ENCODE measurements around the gene CCR6.

Gene CCR6

DNA sequence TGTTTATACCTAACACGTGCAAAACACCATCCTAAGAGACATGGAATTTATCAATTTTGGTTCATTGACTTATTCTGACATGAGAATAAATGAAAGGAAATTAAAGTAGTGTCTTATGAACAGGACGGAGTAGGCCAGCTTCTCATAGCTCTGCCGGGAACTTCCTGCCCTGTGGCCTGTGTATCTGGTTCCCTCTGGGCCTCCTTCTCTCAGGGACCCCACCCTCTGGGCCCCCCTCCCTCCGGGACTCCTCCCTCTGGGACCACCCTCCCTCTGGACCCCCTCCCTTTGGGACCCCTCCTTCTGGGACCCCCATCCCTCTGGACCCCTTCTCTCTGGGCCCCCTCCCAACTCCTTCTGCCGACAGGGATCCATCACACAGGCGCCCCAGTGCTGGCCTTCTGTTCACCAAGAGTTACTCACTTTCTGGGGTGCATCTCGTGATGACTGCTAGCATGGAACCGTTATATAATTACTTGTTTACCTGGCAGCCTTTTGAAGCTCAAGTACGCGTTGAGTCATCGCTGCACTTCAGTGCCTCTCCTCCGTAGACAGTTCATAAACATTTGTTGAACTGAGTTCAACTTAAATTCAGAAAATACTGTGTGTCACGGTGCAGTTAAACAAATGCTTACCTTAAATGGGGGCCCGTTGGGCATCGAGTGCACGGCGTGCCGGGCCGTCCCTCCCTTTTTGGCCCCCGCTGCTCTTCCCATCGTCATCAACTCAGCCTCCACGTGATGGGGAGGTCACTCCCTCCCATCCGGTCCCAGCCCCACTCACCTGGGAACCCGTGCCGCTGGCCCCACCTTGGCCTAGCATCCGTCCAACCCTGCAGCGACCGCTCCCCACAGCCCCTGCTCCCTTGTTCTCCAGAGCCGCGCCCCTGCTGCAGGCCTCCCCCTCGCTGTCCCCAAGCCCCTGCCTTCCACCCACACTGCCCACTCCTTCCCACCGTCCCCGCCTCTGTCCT lies 8.1 kb downstream of the CCR6 start:
- in situ Hi-C loops (cut with HindIII; ENCODE audit: low sequenced_read_pairs): no loop called here
- DNase-seq (ENCODE audit: low read depth, low spot score): no peak
- H3K4me3 ChIP-seq (ENCODE audit: low read depth, low read length): no peak overlapping the region
- TF ChIP-seq, protein P1, sequence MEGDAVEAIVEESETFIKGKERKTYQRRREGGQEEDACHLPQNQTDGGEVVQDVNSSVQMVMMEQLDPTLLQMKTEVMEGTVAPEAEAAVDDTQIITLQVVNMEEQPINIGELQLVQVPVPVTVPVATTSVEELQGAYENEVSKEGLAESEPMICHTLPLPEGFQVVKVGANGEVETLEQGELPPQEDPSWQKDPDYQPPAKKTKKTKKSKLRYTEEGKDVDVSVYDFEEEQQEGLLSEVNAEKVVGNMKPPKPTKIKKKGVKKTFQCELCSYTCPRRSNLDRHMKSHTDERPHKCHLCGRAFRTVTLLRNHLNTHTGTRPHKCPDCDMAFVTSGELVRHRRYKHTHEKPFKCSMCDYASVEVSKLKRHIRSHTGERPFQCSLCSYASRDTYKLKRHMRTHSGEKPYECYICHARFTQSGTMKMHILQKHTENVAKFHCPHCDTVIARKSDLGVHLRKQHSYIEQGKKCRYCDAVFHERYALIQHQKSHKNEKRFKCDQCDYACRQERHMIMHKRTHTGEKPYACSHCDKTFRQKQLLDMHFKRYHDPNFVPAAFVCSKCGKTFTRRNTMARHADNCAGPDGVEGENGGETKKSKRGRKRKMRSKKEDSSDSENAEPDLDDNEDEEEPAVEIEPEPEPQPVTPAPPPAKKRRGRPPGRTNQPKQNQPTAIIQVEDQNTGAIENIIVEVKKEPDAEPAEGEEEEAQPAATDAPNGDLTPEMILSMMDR (IDR thresholded peaks at IDR 0.05; ENCODE audit: low read depth, low read length): no peak

DNA sequence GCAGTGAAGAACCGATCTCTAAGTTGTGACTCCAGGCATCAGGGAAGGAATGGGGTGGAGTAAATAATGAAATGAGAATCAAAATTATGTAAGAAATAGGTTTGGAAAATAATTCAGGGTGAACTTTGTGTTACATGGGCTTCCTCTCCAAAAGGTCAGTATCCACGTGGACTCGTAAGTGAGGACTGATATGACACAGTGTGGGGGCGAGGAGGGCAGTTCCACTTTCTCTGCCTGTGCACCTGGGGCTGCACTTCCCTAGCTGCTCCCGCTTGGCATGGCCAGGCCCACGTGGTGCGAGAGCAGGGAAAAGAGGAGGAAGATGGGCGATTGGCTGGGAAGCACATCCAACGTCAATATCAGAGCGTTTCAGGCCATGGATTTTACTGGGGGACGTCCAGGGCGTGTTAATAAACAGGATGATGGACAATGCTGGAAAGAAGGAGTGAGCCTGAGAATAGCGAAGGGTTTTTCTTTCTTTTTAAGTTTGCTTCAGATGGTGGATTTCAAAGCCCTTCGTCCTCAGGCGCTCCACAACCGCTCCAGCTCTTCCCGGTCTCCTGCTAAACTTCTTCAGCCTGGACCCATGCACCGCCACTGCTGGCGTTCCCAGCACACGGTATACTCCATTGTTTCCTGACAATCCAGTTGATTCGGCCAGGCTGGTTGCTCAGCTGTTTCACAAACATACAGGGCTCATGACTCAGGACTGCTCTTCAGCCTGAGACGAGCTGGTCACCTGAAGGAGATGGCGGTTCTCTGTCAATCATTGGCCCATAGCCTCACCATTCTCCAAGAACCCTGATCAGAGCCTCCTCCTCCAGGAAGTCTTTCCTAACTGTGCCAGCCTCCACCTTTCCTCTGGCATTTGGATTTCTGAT lies 11.8 kb downstream of the CCR6 start:
- TF ChIP-seq, protein P1 (IDR thresholded peaks at IDR 0.05; ENCODE audit: low read depth, low read length): no peak
- DNase-seq (ENCODE audit: low read depth, low spot score): no peak
- in situ Hi-C loops (cut with HindIII; ENCODE audit: low sequenced_read_pairs): no loop called here
- H3K4me3 ChIP-seq (ENCODE audit: low read depth, low read length): no peak overlapping the region

DNA sequence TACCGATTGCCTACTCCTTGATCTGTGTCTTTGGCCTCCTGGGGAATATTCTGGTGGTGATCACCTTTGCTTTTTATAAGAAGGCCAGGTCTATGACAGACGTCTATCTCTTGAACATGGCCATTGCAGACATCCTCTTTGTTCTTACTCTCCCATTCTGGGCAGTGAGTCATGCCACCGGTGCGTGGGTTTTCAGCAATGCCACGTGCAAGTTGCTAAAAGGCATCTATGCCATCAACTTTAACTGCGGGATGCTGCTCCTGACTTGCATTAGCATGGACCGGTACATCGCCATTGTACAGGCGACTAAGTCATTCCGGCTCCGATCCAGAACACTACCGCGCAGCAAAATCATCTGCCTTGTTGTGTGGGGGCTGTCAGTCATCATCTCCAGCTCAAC lies 13.5 kb downstream of the CCR6 start:
- TF ChIP-seq, protein P1 (IDR thresholded peaks at IDR 0.05; ENCODE audit: low read depth, low read length): no peak
- no peak overlapping the region for H3K4me3 ChIP-seq (ENCODE audit: low read depth, low read length)
- in situ Hi-C loops (cut with HindIII; ENCODE audit: low sequenced_read_pairs): no loop called here
- no peak for DNase-seq (ENCODE audit: low read depth, low spot score)

DNA sequence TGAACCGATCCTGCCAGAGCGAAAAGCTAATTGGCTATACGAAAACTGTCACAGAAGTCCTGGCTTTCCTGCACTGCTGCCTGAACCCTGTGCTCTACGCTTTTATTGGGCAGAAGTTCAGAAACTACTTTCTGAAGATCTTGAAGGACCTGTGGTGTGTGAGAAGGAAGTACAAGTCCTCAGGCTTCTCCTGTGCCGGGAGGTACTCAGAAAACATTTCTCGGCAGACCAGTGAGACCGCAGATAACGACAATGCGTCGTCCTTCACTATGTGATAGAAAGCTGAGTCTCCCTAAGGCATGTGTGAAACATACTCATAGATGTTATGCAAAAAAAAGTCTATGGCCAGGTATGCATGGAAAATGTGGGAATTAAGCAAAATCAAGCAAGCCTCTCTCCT lies 14.2 kb downstream of the CCR6 start:
- no peak overlapping the region for H3K4me3 ChIP-seq (ENCODE audit: low read depth, low read length)
- TF ChIP-seq, protein P1 (IDR thresholded peaks at IDR 0.05; ENCODE audit: low read depth, low read length): no peak
- in situ Hi-C loops (cut with HindIII; ENCODE audit: low sequenced_read_pairs): no loop called here
- no peak for DNase-seq (ENCODE audit: low read depth, low spot score)

DNA sequence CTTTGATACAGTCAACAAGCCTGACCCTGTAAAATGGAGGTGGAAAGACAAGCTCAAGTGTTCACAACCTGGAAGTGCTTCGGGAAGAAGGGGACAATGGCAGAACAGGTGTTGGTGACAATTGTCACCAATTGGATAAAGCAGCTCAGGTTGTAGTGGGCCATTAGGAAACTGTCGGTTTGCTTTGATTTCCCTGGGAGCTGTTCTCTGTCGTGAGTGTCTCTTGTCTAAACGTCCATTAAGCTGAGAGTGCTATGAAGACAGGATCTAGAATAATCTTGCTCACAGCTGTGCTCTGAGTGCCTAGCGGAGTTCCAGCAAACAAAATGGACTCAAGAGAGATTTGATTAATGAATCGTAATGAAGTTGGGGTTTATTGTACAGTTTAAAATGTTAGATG lies 15.0 kb downstream of the CCR6 start:
- in situ Hi-C loops (cut with HindIII; ENCODE audit: low sequenced_read_pairs): no loop called here
- TF ChIP-seq, protein P1 (IDR thresholded peaks at IDR 0.05; ENCODE audit: low read depth, low read length): no peak
- DNase-seq (ENCODE audit: low read depth, low spot score): no peak
- H3K4me3 ChIP-seq (ENCODE audit: low read depth, low read length): no peak overlapping the region

DNA sequence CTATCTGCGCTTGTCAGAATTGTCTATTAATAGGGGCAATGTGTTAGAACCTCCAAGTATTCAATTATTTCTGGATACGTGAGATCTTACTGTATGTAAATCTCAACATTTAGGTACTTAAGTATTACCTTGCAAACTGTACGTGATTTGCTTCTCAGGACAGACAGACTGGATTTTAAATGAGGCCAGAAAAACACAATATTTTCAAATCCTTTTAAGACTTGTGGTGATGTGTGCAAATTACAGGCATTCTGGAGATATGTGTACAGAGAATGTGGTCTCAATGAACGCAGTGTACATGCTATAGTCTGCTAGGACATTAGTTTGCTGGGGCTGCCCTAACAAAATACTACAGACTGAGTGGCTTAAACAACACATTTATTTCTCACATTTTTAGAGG lies 16.9 kb downstream of the CCR6 start:
- DNase-seq (ENCODE audit: low read depth, low spot score): no peak
- TF ChIP-seq, protein P1 (IDR thresholded peaks at IDR 0.05; ENCODE audit: low read depth, low read length): no peak
- in situ Hi-C loops (cut with HindIII; ENCODE audit: low sequenced_read_pairs): no loop called here
- H3K4me3 ChIP-seq (ENCODE audit: low read depth, low read length): no peak overlapping the region

Data from astrocyte of the spinal cord (primary cell).